HG03045 (cell line): Measurements from ENCODE around the gene SS18L1.

Experiments
- ATAC-seq: cut with Tn5 transposase; IDR thresholded peaks from one replicate; pipeline ENCODE4 v1.9.1; 2021; ENCODE audit warnings: mild to moderate bottlenecking, moderate library complexity; ENCODE audit not compliant: unreplicated experiment

SS18L1 gene

DNA sequence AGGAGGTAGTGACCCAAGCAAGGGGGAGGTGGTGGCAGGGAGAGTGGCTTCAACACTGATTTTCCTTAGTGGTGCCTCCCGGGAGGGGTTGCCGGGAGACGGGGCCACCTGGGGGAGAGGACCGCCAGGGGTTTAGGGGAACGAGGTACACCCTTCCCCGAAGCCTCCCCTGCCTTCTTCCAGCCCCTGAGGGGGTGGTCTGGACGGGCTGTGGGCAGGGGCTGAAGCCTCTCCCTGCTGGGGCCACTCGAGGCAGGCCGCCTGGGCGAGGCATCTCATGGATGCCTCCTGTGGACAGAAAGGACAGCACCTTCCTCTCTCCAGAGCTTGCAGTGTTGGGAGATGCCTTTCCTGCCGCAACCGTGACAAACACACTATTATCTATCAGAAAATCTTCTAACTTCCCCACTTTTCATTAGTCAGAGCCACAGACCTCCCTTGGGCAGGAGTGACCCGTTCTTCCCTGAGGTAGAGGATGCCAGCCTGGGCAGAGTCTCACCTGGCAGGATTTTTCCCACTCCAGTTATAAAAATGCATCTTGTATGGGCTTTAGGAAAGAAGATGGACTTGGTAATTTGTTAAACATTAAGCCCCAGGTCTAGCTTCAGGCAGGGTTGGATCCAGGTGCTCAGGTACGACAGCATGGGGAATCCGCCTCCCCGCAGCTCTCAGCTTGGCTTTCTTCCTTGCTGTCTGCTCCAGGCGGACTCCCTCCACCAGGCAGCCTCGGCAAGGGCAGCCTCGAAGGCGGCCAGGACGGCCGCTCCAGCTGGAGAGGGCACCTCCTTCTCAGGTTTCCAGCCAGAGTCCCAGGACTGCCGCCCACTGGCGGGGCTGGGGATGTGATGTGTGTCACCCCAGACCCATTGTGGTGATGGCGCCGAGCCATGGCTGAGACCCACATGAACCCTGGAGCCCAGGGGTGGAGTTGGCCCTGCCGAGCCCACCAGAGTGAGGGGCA, 65.5 kb downstream of the SS18L1 start:
- ATAC-seq, result no peak

DNA sequence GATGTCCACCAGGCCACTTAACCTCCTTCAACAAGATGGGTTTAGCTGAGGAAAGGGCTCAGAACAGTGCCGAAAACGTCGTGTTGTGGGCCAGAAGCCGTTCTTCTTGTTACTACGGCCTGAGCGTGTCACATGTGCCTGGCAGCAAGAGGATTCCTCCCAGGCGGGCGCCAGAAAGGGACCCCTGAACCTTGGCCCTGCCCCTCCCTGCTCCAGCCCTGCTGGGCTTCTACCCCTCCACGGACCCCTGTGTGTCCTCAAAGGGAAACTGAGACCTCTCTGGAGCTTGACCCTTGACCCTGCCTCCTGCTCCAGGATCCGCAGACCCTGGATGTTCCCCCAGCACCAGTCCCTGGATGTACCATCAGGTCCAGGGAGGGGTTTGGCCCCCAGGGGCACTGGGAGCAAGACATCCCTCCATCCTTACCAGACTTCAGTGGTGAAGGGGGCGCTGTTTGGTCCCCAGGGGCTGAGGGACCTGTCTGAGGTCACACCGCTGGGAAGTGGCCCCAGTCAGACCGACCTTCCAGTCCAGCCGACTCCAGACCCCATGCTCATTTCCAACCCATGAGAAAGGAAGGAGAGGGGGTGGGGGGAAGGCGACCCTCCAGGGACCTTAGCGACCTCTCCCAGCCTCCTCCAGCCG, 66.4 kb downstream of the SS18L1 start:
- no peak for ATAC-seq

DNA sequence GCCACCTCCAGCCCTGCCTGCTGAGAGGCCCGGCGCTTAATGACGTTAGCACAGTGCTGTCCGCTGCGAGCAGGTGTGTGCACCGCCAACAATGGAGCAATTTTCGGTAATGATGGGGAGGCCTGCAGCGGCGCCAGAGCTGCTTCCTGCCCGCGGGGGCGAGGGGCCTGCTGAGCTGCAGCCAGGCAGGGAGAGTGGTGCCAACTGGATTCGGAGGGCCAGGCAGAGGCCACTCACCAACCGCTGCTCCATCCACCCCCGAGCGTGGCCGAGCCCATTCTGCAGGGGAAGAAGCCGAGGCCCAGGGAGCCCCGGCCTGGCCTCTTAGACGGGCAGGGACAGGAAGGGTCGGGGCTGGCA, 66.9 kb downstream of the SS18L1 start:
- ATAC-seq, result no peak

DNA sequence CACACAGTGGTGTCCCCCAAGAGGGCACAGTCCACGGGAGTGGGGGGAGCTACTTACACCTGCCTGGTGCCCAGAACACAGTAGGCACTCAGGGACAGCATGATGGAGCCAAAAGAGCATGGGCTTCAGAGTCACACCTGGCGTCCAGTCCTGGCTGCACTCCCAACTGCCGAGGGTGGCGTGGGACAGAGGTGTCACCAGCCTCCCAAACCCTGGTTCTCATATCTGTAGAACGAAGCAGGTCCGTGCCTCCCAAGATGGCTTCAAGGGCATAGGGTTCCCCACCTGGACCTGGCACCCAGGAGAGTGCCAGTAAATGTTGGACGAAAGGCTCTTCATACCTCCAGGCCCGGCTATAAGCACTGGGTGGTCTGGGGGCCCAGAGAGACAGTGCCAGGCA, 67.6 kb downstream of the SS18L1 start:
- ATAC-seq, result no peak

DNA sequence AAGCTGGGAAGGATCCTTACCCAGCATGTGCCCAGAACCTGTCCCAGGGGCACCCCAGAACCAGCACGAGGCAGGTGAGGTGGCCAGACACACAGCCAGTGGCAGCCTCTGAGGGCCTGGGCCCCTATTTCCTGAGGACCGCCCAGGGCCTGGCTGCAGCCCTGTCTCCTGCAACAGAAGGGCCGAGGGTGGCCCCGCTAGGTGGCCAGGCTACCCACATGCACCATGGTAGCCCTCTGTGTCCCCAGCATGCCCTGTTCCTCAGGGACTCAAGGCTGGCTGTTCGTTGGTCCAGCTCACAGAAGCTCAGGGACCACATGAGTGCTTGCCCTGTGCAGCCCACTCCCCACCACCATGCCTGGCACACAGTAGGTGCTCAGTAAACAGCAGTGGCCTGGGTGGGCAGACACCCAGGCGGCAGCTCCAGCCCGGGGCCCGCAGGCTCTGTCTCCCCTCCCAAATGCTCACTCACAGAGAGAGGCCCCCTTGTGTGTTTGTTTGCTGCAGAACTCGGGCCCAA, 68.3 kb downstream of the SS18L1 start:
- no peak for ATAC-seq

DNA sequence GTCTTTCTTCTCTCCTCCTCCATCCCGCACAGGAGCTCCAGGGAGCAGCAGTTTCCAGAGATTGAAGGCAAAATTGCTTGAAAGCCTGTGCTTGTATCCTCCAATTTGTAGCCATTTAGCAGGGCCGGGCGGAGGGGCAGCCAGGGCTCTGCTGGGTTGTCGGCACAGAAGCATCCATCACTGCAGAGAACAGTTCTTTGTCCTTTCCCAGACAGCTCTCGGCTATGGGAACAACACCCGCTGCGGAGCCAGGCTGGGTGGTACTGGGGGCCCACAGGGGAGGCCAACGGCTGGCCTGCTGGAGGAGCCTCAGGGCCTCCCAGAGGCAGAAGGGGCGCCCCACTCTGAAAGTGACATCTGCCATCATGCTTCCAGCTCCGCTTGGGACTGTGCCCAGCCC, 68.7 kb downstream of the SS18L1 start:
- no peak for ATAC-seq

DNA sequence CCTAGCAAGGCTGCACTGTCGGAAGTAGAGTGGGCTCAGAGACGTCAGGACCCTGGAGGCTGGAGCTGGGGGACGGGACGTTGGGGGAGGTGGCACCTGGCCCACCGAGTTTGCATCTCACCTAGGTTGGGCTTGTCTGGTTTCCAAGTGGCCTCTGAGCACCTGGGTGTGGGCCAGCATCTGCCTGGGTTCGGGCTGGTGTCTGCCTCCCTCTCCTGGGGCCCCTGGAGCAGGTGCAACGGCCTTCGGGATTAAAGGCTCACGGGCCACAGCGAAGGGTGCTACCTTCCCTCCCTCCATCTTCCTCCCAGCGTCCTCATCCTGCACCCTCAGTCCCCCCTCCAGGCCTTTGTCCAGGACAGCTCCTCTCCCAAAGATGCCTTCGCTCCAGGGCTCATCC, 70.5 kb downstream of the SS18L1 start:
- ATAC-seq, result no peak

DNA sequence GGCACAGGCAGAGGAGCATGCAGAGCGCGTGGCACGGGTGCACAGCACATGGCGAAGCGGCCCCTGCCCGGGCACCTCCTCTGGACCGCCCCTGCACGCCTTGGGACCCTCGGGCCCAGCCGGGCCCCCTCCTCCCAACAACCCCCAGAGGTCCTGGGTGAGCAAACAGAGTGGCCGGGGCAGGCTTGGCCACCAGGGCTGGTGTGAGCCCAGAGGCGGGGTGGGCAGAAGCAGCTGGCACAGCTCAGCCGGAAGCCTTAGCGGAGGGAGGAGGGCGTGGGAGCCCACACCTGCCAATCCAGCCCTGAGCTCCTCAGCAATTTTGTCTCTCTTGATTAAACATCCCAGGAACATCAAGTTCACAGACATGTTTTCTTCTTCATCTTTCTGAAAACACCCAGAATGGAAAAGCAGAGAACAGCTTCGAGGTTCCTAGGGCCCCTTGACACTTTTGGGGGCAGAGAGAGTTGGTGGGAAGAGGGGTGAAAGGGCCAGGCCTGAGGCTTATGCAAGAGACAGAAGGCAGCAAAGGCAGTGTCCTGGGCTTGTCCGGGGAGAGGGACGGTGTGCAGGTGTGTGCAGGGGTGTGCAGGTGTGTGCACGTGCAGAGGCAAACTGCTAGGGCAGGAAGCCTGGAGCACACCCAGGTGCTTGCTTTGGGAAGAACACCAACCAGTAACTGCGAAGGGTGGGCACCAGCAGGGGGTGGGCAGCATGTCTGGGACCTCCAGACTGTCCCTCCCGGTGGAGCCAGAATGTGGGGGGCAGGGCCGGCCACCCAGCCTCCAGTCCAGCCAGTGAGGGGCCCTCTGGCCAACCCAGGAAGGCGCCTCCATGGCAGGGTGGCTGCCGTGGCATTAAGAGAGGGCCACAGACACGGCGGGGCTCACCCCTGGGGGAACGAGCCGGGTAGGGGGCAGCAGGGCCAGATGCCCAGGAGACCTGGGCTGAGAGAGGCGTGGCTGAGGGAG, 71.7 kb downstream of the SS18L1 start:
- no peak for ATAC-seq

DNA sequence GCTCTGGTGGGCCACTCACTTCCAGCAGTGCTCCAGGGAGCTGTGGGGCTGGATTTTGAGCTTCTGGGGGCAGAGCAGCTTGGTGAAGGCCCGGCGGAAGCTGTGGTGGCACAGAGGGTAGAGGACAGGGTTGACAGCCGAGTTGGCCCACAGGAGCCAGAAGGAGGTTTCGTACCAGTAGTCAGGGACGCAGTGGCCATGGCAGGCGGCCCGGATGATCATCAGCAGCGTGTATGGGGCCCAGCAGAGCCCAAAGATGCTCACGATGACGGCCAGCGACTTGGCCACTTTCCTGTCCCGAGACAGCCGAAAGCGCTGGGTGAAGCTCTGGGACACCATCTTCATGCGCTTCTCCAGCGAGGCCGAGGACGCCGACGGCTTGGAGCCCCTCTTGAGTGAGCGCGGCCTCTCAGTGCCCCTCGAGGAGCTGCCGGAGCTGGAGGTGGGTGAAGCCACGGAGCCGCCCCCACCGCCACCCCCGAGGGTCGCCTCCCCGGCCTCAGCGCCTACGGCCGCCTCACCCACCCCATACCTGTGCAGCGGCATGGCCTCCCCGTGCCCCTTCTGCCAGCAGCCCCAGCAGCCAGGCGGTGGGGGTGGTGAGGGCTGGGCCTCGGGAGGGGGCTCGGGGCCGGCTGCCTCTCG, 72.5 kb downstream of the SS18L1 start:
- no peak for ATAC-seq

DNA sequence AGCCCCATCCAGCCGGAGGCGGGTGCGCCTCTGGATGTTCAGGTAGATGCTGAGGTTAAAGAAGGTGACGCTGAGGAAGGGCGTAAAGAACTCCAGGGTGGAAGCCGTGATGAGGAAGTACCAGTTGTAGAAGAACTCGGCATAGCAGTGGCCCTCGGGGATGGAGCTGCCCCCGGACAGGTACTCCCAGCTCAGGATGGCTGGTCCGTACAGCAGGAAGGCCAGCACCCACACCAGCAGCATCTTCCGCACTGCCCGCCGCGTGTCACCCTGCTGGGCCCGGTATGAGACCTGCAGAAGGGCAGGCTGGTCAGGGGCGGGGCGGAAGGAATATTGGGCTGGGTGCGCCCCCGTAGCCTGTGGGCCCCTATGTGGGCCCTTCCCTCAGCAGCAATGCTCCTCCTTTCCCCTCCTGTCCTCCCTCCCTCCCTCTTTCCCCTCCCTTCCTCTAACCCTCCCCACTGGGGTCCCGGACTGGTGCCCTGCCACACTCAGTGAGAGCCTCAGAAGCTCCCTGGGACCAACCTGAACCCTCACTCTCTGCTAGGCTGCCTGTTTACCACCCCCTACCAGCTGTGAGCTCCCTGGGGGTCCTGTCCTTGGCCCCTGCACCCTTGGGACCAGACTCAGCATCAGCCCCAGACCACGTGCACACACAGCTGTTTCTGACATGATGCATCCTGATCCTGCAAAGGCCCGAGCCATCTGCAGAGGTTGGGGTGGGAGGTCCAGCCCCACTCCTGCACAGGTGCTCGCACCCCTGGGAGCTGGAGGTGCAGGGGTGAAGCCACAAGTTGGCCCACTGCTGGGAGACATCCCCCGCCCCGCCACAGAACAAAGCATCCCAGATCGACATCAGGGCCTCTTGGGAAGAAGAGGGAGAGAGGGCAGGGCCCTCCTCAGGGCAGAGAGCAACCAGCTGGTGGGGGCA, 73.3 kb downstream of the SS18L1 start:
- ATAC-seq, result no peak

DNA sequence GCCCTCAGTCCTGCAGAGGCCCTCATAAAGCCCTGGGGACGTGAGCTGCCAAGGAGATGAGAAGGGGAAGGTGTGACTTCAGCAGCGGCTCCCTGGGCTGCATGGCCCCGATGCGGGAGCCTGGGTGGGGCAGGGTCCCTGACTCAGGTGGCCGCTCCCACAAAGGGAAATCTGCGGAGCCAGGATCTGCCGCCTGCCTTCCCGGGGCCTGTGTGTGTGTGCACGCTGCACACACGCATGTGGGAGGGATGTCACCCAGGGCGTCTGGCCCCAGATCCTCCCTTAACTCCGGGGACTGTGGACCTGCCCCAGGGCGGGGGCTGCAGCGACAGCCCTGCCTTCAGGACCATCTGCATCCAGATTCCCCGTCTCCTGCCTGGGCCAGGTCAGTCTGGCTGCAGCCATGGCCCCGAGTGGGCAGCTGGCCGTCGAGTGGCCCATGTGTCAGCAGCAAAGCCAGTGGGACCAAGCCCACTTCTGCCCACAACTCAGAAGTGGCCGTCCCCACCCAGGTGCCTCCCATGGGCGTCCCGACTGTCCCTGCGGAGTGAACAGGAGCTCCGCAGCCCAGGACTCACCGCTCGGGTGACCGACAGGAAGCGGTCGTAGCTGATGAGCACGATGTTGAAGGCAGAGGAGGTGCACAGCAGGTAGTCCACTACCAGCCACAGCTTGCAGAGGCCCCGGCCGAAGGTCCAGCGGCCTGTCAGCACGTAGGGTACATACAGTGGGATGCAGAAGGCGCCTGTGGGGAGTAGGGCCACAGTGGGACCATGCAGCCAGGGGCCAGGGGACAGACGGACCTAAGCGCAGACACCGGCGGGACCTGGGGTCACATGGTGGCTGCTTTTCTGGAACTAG, 74.6 kb downstream of the SS18L1 start:
- no peak for ATAC-seq

DNA sequence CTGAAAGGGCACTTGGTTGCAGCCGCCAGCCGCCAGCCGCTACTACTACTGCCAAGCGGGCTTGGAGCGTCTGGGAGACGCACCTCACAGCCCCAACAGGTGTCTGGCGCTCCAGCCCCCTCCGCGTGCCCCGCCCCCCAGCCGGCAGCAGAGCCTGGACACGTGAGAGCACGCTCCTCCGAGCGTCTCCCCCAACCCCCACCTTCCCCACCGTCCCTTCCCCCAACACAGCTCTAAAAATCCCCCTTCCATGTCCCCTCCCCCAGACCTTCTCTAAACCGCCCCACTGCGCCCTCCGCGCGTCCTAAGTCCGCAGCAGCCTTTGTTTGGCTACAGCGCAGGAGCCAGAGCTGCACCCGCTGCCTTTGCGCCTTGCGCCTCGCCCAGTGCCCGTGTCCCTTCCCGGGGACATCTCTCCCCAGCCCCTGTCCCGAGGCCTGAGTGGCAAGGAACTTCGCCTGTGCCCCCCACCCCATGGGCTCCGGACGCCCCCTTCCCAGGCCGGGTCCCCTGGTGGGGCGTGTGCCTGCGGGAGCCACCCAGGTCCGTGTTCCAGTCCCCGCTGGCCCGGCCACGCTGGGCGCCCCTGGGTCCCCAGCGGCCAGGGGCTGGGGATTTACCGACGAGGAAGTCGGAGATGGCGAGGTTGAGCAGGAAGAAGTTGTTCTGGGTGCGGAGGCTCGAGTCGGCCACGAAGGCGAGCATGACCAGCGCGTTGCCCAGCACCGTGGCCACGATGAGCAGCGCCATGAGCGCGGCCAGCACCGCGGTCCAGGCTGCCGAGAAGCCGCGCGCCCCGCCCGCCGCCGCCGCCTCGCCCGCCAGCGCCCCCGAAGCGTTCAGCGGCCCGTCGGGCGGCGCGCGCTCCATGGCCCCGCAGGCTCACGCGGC, 75.8 kb downstream of the SS18L1 start:
- ATAC-seq, result no peak

DNA sequence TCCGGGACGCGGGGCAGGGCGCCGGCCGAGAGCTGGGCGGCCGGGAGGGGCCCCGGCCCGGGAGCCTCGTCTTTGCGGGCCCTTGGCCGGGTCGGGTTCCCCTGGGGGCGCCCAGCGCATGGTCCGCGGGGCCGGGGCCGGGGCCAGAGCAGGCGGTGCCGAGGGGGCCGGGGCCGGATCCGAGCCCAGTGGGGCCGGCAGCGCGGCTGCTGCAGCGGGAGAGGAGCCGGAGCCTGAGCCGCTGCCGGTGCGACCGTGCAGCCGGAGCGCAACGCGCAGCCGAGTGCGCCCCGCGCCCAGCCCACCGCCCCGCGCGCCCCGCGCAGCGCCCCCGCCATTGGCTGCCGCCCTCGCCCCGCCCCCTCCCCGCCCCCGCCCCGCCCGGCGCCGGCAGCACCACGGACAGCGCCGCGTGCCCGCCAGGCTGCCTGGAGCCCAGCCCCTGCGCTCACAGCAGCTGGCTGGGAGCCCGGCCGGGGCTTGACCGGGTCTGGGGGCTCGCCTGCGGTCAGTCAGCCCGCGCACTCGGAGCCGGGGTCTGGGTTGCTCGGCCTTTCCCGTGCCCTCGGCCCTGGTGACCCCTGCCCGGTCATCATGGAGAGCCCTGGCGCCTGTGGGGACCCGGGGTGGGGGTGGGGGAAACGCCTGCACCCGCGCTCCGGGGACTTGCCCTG, 76.6 kb downstream of the SS18L1 start, which contains the start of gene HRH3:
TSS of gene HRH3 (minus strand) at position 287 of the 674 bp plus-strand sequence. CDS start 308 bp downstream, outside the sequence.
- ATAC-seq, result no peak

DNA sequence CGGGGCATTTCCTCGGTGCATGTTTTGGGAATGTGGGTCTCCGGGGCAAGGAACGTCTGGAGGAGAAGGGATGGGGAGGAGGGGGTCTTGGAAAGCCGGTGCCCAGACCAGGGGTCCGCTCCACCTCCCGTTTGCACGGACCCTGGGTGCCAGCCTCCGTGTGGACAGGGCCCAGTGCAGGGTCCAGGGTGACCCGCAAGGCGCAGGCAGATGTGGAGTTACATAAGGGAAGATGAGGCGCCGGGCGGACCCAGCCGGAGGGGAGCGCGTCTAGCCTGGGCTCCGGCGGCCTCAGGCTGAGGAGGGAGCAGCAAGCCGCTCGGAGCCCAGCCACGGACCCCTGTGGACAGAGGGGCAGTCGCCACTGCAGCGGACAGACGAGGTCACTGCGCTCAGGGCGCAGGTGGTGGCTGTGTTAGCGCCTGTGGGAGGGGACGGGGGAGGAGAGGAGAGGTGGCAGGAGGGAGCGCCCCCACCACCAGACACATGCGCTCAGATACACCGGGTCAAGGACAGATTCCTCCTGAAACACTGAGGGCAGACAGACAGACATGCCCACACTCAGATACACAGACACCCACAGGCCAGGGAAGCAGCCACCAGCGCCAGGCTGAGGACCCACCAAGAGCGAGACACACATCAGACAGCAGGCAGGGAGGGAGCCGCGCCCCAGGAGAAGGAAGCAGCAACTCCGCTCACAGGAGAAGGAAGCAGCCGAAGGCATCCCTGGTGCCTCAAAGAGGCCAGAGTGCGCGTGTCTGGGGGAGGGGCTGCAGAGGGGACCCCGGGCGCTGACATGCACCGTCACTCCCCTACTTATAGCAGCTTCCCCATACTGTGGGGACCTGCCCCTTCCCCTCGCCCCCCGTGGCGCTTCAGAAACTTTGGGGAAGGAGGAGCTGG, 77.3 kb downstream of the SS18L1 start:
- no peak for ATAC-seq

DNA sequence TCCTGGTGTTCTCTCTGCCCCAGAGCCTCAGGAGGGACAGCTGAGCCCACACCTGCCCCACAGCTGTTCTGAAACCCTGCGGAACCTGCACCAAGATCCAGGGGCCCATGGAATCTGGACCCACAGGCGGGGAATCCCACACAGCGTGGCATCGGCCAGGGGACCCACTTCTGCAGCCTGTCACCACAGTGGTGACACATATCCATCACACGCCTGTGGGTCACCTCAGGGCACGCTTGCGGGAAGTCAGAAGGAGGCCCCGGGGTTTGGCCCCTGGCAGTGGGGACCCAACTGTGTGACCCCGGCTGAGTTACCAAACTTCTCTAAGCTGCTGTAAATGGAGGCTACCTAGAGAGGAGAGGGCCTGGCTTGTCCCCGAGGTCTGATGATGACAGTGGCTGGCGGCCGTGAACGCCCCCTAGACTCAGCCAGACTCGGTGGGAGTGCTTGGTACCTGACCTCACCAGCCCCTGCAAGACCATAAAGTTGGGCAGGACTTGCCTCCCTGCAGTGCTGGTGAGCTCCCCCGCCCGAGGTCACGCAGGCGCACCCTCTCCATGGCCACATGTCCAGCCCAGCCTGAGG, 78.8 kb downstream of the SS18L1 start:
- ATAC-seq, result no peak
